Adrenal gland (tissue), 12 donors: ENCODE data around the gene FHIT. TPM values are rescaled to one million over a fixed set of nuclear protein-coding genes. Genes with fewer than 3 reads are reported as not detected.

Experiments used
- DNase-seq, 7 donors: peaks; one replicate each; pipeline ENCODE4 v3.0.0-alpha.2; 2019 to 2020
- H3K27ac ChIP-seq, 5 donors: fragments of 200-600 bp; sonication (generic) in 4 of 5; 1 replicate in 3 of 5; 2 replicates in 2 of 5; pipeline versions ENCODE4 v1.5.1 to v1.8.0; 2016 to 2020; ENCODE audit warnings: mild to moderate bottlenecking in 1 of 5
- H3K27me3 ChIP-seq: fragments of 200-600 bp; 2 replicates; pipeline ENCODE4 v1.8.0; 2021
- H3K36me3 ChIP-seq, 2 donors: fragments of 200-600 bp; replicated peaks in 1 of 2; 1 replicate in 1 of 2; 2 replicates in 1 of 2; pipeline versions ENCODE4 v1.5.1 to v1.8.0; 2018 to 2022
- H3K4me1 ChIP-seq, 2 donors: fragments of 200-600 bp; replicated peaks in 1 of 2; 1 replicate in 1 of 2; 2 replicates in 1 of 2; pipeline versions ENCODE4 v1.5.1 to v1.8.0; 2018 to 2021
- H3K4me3 ChIP-seq, 4 donors: fragments of 200-600 bp; sonication (generic) in 3 of 4; one replicate each; pipeline ENCODE4 v1.5.1; 2016 to 2018
- H3K9me3 ChIP-seq, 3 donors: fragments of 200-600 bp; sonication (generic) in 1 of 3; replicated peaks in 1 of 3; 1 replicate in 2 of 3; 2 replicates in 1 of 3; pipeline versions ENCODE4 v1.5.1 to v1.8.0; 2016 to 2021
- CTCF ChIP-seq, 6 experiments: fragments of 450-650 bp in 4 of 6; fragments of 200-600 bp in 2 of 6; sonication (generic) in 1 of 6; IDR thresholded peaks; 1 replicate in 5 of 6; 2 replicates in 1 of 6; pipeline versions ENCODE4 v1.5.1 to v1.8.0; 2016 to 2021; ENCODE audit warnings: antibody characterized with exemption in 6 of 6, mild to moderate bottlenecking in 2 of 6, moderate library complexity in 1 of 6
- POLR2A ChIP-seq, 2 donors: fragments of 450-650 bp; IDR thresholded peaks; one replicate each; pipeline ENCODE4 v1.6.1; 2017; ENCODE audit warnings: antibody characterized with exemption in 2 of 2, mild to moderate bottlenecking in 2 of 2, moderate library complexity in 1 of 2
- WGBS, 4 donors: extraction: QIAGEN DNeasy Blood & Tissue Kit in 2 of 4; methylation state at CpG; one replicate each; pipeline versions ENCODE4 v1.1.5 to v1.1.7; 2013 to 2017; 5-methylcytosine and 5-hydroxymethylcytosine counted together
- intact Hi-C, 2 donors: fragments of 100-400 bp; cut with DNase I; formaldehyde crosslinking; loops; one replicate each; pipeline versions ENCODE4 v1.14.1 to v1.15.0; 2022 to 2023
- polyA plus RNA-seq, 3 donors: library from polyadenylated mRNA; stranded (reverse); fragments of 200-250 nt in 2 of 3; fragments of 350-450 nt in 1 of 3; fragmentation: Illumina TruSeq in 1 of 3; extraction: RNeasy Lipid Tissue Mini Kit (QIAGEN cat#74804) in 1 of 3; gene quantifications; one replicate each; pipeline ENCODE4 v1.2.3, GENCODE V29; 2013 to 2014
- total RNA-seq, 9 donors: library from RNA; depleted of rRNA in 4 of 9; stranded (reverse); fragments of >200 nt in 4 of 9; fragments of 120-200 nt in 1 of 9; fragmentation: NEBNext Ultra II Directional in 1 of 9; extraction: Animal tissue kit (Norgen Biotek cat#: 25700) in 1 of 9; gene quantifications; one replicate each; pipeline versions ENCODE4 v1.1.0 to v1.2.4, GENCODE V29; 2013 to 2023
- donor health status: healthy with polysubstance abuse.
- donor health status: Bipolar disorder and iron deficiency.
- donor health status: DM: yes; HTN: yes; CAD: no.
- donor health status: DM: no; HTN: no; CAD: no.
- donor health status: DM: no; HTN: no; CAD: no.
- donor health status: DM: yes; HTN: yes; CAD: no.

FHIT gene
- total and polyA plus RNA-seq, 12 donors: 14.1 to 43.9 (median 28.8) TPM

DNA sequence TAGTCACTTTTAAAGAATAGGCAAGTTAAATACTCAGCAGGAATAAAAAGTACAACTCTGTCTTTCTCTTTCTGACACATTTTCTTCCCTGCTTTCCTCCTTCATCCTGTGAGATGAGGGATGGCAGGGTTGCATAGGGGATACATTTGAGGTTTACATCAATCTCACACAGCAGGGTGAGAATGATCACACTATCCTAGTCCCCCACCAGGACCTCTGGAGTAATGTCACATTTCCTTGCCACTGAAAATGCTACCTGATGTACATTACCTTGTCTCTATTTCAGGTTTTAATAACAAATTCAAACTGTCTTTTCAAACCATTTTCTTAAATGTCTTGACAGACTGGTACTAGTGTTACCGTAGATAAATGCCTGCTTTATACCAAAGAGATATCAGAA lies 816.9 kb downstream of the FHIT start:
- TF ChIP-seq CTCF (IDR thresholded peaks at IDR 0.05) (no peak), POLR2A (IDR thresholded peaks at IDR 0.05) (no peak)

DNA sequence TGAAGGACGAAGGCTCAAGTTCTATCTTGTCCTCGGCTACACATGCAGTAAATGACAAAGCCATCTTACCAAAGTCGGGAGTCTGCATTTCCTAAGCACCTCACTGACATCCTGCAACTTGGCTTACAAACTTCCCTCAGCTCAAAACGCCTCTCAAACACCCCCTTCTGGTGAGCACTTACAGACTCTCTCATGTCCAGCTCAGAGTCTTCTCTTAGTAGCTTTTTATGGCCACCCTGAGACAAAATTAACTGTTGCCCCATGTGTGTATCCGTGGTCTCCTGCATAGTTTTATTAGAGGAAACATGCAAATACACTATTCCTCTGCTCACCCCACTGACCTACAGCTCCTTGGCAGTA lies 819.7 kb downstream of the FHIT start:
- intact Hi-C loops: no loop called here
- H3K4me1 ChIP-seq: no peaks in the 10 kb centered on the region
- WGBS, 4 donors: 44 to 87% (median 61%) methylated on average over 5 of the region's 5 CpGs
- DNase-seq: no peak
- H3K9me3 ChIP-seq: no peaks in the 10 kb centered on the region
- no peak overlapping the region for H3K4me3 ChIP-seq
- H3K36me3 ChIP-seq: no peaks in the 10 kb centered on the region
- TF ChIP-seq CTCF (IDR thresholded peaks at IDR 0.05) (no peak), POLR2A (IDR thresholded peaks at IDR 0.05) (no peak)
- no peaks in the 10 kb centered on the region for H3K27me3 ChIP-seq
- no peak overlapping the region for H3K27ac ChIP-seq

More for the DNA sequence above, 816.9 kb downstream of the FHIT start:
- H3K4me3 ChIP-seq: no peak overlapping the region
- H3K4me1 ChIP-seq: no peaks in the 10 kb centered on the region
- H3K27me3 ChIP-seq: no peaks in the 10 kb centered on the region
- H3K36me3 ChIP-seq: no peaks in the 10 kb centered on the region
- H3K9me3 ChIP-seq: no peaks in the 10 kb centered on the region
- WGBS, 4 donors: 0 to 98% (median 72%) methylated on average over 1 of the region's 1 CpG
- DNase-seq: no peak
- intact Hi-C loops: no loop called here
- H3K27ac ChIP-seq: no peak overlapping the region

DNA sequence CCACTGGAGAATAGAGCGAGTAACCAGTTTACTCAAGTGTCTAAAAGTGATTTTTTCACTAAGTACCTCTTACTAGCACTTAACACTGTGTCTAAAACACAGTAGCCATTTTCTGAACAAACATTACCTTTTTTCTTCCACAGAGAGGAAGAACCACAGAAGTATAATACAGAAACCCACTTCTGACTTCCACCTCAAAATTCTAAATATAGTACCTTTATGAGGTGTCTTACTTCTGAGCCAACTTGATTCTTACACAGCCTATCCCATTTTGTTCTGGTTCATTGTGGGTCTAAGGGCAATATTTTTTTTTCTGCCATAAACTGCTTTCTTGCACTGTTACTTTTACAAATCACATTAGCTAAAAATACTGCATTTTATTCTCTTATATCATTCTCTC lies 821.0 kb downstream of the FHIT start:
- WGBS, 4 donors: 91 to 100% (median 99%) methylated on average over 1 of the region's 1 CpG

GRCh38 chr3:60427109-60427508 lies 824.1 kb downstream of the FHIT start:
- DNase-seq: no peak
- H3K27ac ChIP-seq: no peak overlapping the region
- no peak overlapping the region for H3K4me3 ChIP-seq
- intact Hi-C loops: no loop called here
- 75 to 97% (median 93%) methylated on average over 5 of the region's 5 CpGs for WGBS, 4 donors
- TF ChIP-seq CTCF (IDR thresholded peaks at IDR 0.05) (no peak), POLR2A (IDR thresholded peaks at IDR 0.05) (no peak)
- no peaks in the 10 kb centered on the region for H3K9me3 ChIP-seq
- no peaks in the 10 kb centered on the region for H3K36me3 ChIP-seq
- no peaks in the 10 kb centered on the region for H3K27me3 ChIP-seq
- peaks cover 0 to 4% of the 10 kb centered on the region in 2 donors for H3K4me1 ChIP-seq

More for the DNA sequence above, 821.0 kb downstream of the FHIT start:
- Histone ChIP-seq H3K36me3 (no peaks in the 10 kb centered on the region), H3K4me3 (no peak overlapping the region), H3K9me3 (no peaks in the 10 kb centered on the region), H3K27ac (no peak overlapping the region), H3K4me1 (peaks cover 0 to 4% of the 10 kb centered on the region in 2 donors), H3K27me3 (no peaks in the 10 kb centered on the region)
- no peak for DNase-seq
- intact Hi-C loops: no loop called here
- TF ChIP-seq CTCF (IDR thresholded peaks at IDR 0.05) (no peak), POLR2A (IDR thresholded peaks at IDR 0.05) (no peak)
